IPS-15b (cell line): ENCODE results near the gene MAGEE1.
A peak's percentile ranks its signal among the peaks of the same experiment; 100 is the strongest.

Experiments used
- H3K27me3 ChIP-seq: one replicate; pipeline ENCODE4 v1.6.1; 2013; ENCODE audit warnings: low read length; ENCODE audit not compliant: control insufficient read depth, insufficient read depth
- H3K36me3 ChIP-seq: one replicate; pipeline ENCODE4 v1.6.1; 2013; ENCODE audit warnings: low read length; ENCODE audit not compliant: control insufficient read depth, insufficient read depth
- H3K4me1 ChIP-seq: one replicate; pipeline ENCODE4 v1.6.1; 2013; ENCODE audit warnings: mild to moderate bottlenecking, low read length; ENCODE audit not compliant: control insufficient read depth, insufficient read depth
- H3K4me3 ChIP-seq: one replicate; pipeline ENCODE4 v1.5.1; 2013; ENCODE audit warnings: low read depth, low read length
- H3K9ac ChIP-seq: one replicate; pipeline ENCODE4 v1.6.1; 2013; ENCODE audit warnings: low read depth, mild to moderate bottlenecking, low read length
- H3K9me3 ChIP-seq: one replicate; pipeline ENCODE4 v1.6.1; 2013; ENCODE audit warnings: mild to moderate bottlenecking, low read length; ENCODE audit not compliant: control insufficient read depth, insufficient read depth

MAGEE1 gene

DNA sequence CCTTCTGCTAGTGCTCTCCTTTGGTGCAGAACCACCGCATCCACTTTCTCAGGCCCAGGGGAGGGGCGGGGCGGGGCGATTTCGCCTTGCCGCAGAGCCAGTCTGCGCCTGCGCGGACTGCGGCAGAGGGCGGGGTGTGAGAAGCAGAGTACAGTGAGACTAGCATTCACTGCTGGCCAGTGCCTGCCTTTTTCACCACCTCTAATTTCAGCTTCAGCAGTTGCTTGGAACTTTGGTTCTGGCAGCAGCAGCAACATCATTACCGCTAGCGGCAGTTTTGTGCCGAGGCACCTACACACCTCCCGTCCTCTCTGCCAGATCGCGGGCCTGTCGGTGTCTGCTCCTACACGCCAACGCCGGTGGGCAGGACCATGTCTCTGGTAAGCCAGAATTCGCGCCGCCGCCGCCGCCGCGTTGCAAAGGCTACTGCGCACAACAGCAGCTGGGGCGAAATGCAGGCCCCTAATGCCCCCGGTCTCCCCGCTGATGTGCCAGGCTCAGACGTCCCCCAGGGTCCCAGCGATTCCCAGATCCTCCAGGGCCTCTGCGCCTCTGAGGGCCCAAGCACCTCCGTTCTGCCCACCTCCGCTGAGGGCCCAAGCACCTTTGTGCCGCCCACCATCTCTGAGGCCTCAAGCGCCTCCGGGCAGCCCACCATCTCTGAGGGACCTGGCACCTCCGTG, at the start of gene MAGEE1:
Gene MAGEE1, plus strand, starts transcription at position 151 of the 683 bp plus-strand sequence. Its CDS starts 221 bp downstream, at position 372.
- H3K9me3 ChIP-seq = no peaks in the 10 kb centered on the region
- peaks cover 3% of the 10 kb centered on the region for H3K36me3 ChIP-seq
- H3K4me1 ChIP-seq = no peaks in the 10 kb centered on the region
- no peak within 1 kb of the TSS for H3K9ac ChIP-seq
- H3K4me3 ChIP-seq = peak within 1 kb of the TSS; percentile 61
- no peaks in the 10 kb centered on the region for H3K27me3 ChIP-seq

GRCh38 chrX:76398970-76399369, 28.5 kb upstream of the MAGEE1 start:
- Histone ChIP-seq H3K9me3 (no peaks in the 10 kb centered on the region), H3K36me3 (no peaks in the 10 kb centered on the region), H3K9ac (no peak overlapping the region), H3K4me1 (no peaks in the 10 kb centered on the region), H3K4me3 (no peak overlapping the region), H3K27me3 (no peaks in the 10 kb centered on the region)

- Histone ChIP-seq H3K4me1 (no peaks in the 10 kb centered on the region), H3K9me3 (no peaks in the 10 kb centered on the region), H3K36me3 (no peaks in the 10 kb centered on the region), H3K9ac (no peak overlapping the region), H3K27me3 (no peaks in the 10 kb centered on the region), H3K4me3 (no peak overlapping the region)
These were observed 19.7 kb upstream of the MAGEE1 start for GRCh38 chrX:76407795-76408194.

- H3K9me3 ChIP-seq = no peaks in the 10 kb centered on the region
- no peak overlapping the region for H3K9ac ChIP-seq
- no peaks in the 10 kb centered on the region for H3K4me1 ChIP-seq
- H3K36me3 ChIP-seq = no peaks in the 10 kb centered on the region
- H3K4me3 ChIP-seq = no peak overlapping the region
- H3K27me3 ChIP-seq = no peaks in the 10 kb centered on the region
These were observed 7.3 kb upstream of the MAGEE1 start for GRCh38 chrX:76420237-76420636.

GRCh38 chrX:76428243-76429130, 977 bp downstream of the MAGEE1 start:
- H3K36me3 ChIP-seq = peaks cover 3% of the 10 kb centered on the region
- peak overlapping the region; percentile 61 for H3K4me3 ChIP-seq
- no peaks in the 10 kb centered on the region for H3K9me3 ChIP-seq
- H3K9ac ChIP-seq = no peak overlapping the region
- H3K27me3 ChIP-seq = no peaks in the 10 kb centered on the region
- H3K4me1 ChIP-seq = no peaks in the 10 kb centered on the region

DNA sequence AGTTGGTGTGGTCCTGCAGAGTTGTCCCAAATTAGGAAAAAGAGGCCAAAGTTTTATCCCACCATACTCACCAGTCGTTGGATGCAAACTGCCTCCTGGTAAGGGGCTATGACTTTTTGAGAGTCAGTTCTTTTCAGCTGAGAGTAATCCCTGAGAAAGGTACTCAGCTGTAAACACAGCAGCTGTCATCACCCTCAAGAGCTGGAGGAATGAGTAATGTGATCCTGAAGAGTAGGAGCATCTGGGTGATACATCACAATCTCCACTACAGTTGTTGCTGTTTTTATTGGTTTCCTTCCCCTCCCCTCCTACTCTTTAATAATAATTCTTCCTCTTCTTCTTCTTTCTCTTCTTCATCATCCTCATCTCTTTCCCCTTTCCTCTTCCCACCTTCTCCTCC, 5.7 kb downstream of the MAGEE1 start:
- H3K27me3 ChIP-seq = no peaks in the 10 kb centered on the region
- no peak overlapping the region for H3K9ac ChIP-seq
- no peaks in the 10 kb centered on the region for H3K9me3 ChIP-seq
- H3K4me3 ChIP-seq = no peak overlapping the region
- peaks cover 3% of the 10 kb centered on the region for H3K36me3 ChIP-seq
- no peaks in the 10 kb centered on the region for H3K4me1 ChIP-seq

GRCh38 chrX:76434103-76434741, 6.7 kb downstream of the MAGEE1 start:
- Histone ChIP-seq H3K27me3 (no peaks in the 10 kb centered on the region), H3K9me3 (no peaks in the 10 kb centered on the region), H3K4me1 (no peaks in the 10 kb centered on the region), H3K9ac (no peak overlapping the region), H3K4me3 (no peak overlapping the region), H3K36me3 (peaks cover 3% of the 10 kb centered on the region)

- Histone ChIP-seq H3K27me3 (no peaks in the 10 kb centered on the region), H3K36me3 (no peaks in the 10 kb centered on the region), H3K9ac (no peak overlapping the region), H3K4me1 (no peaks in the 10 kb centered on the region), H3K9me3 (no peaks in the 10 kb centered on the region), H3K4me3 (no peak overlapping the region)
These were observed 11.7 kb downstream of the MAGEE1 start for GRCh38 chrX:76439188-76439587.

DNA sequence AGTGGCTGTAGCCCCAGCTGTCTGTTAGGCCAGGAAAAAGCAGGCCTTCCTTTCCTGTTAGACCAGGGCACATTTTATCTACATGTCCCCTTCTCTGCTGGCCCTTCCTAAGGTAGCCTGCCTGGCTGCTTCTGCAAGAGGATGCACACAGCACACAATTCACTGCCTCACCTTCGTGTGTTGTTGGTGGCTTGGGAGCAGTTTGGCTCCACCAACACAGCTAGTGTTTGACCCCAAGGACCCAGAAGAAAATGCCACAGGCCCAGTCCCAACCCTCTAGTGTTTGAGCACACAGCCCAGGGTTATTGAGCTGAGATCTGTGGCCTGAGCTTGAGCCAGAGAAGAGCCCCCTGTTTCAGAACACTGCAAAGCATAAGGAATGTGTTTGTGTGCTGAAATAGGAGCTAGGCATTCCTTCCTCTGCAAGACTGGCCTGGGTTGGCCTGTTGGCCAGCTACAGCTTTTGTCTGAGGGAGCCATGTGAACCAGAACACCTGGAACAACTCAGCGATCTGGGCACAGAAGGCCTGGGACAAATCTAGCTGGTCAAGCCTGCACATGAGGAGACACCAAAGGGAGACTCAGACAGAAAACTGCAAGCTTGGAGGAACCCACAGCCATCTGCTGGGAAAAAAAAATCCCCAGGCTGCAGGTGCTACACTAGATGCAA, 26.4 kb downstream of the MAGEE1 start:
- no peak overlapping the region for H3K4me3 ChIP-seq
- H3K9me3 ChIP-seq = no peaks in the 10 kb centered on the region
- H3K36me3 ChIP-seq = no peaks in the 10 kb centered on the region
- H3K9ac ChIP-seq = no peak overlapping the region
- peaks cover 7% of the 10 kb centered on the region for H3K4me1 ChIP-seq
- H3K27me3 ChIP-seq = no peaks in the 10 kb centered on the region

- Histone ChIP-seq H3K4me3 (no peak overlapping the region), H3K36me3 (no peaks in the 10 kb centered on the region), H3K9me3 (no peaks in the 10 kb centered on the region), H3K9ac (peak overlapping the region; percentile 38), H3K27me3 (no peaks in the 10 kb centered on the region), H3K4me1 (peaks cover 7% of the 10 kb centered on the region)
These were observed 27.0 kb downstream of the MAGEE1 start for GRCh38 chrX:76454456-76454927.

GRCh38 chrX:76477353-76477752, 49.8 kb downstream of the MAGEE1 start:
- Histone ChIP-seq H3K4me3 (no peak overlapping the region), H3K4me1 (no peaks in the 10 kb centered on the region), H3K36me3 (no peaks in the 10 kb centered on the region), H3K9ac (no peak overlapping the region), H3K27me3 (no peaks in the 10 kb centered on the region), H3K9me3 (no peaks in the 10 kb centered on the region)
